Neural cell (in vitro differentiated cells): ENCODE results near the gene XCR1.

Experiments used
- CTCF ChIP-seq: fragments of 450-650 bp; IDR thresholded peaks from 2 replicates; pipeline ENCODE4 v1.5.1; 2014; ENCODE audit warnings: antibody characterized with exemption, mild to moderate bottlenecking, moderate library complexity; ENCODE audit not compliant: poor library complexity, severe bottlenecking
- EZH2 ChIP-seq: fragments of 200-600, 300-800 bp; shearing (Covaris generic), sonication (generic); IDR thresholded peaks from 2 replicates; pipeline ENCODE4 v1.6.1; 2014; ENCODE audit warnings: antibody characterized with exemption, low read length, borderline replicate concordance, mild to moderate bottlenecking; ENCODE audit not compliant: insufficient read depth, poor library complexity, severe bottlenecking
- POLR2AphosphoS5 ChIP-seq: IDR thresholded peaks from 2 replicates; pipeline ENCODE4 v1.6.1; 2012

DNA sequence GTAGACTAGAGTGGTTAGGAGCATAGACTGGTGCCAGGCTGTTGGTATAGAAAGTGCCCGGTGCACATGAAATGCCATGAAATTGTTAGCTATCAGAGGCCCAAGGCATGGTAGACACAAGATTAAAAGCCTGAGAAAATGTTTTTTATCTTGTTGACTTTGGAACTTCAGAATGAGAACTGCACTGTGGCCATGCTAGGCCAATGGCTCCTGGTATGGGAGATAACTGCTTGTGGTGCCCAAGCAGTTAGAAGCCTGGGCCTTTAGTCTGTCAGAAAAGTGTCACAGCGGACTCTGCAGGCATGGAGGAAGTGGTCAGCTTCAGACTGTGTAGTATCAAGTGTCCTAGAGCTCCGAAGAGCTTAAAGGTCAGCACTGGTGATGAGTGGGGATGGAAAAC is 43.5 kb downstream of the XCR1 start:
- TF ChIP-seq CTCF (no peak), POLR2AphosphoS5 (no peak), EZH2 (no peak)
